ENCODE measurements around the gene HOXD4. TPM values are rescaled to one million over a fixed set of nuclear protein-coding genes. Genes with fewer than 3 reads are reported as not detected.

Gene HOXD4
- polyA plus RNA-seq, 1 of the 3 experiments (the other 2 are of a cell fraction): 1.0 TPM

GRCh38 chr2:176122683-176123410, 28.5 kb upstream of the HOXD4 start, which contains the start of gene HOXD9:
Gene HOXD9 (plus strand): TSS chr2:176122719. CDS start chr2:176122769, 50 bp downstream.
- ChIA-PET CTCF (interaction anchor here (0.6 to 26.1 kb wide), 19 partner anchors 8 to 1038 kb away, joined by 3 to 1047 read pairs (median 5); partner anchors contain the start of genes HOXD10, HOXD11 and HOXD13), POLR2A (interaction anchor here (0.5 to 4.1 kb wide), 12 partner anchors 9 to 1066 kb away, joined by 3 to 27 read pairs (median 4); partner anchors contain the start of gene HOXD1)
- Histone ChIP-seq H2AFZ (ENCODE audit: low read depth) (peak within 1 kb of the TSS; percentile 94), H3K79me2 (ENCODE audit: insufficient read depth) (no peaks in the 10 kb centered on the region), H3F3A (replicated peaks; ENCODE audit: insufficient read depth) (peaks cover 3% of the 10 kb centered on the region), H3K4me2 (peak within 1 kb of the TSS; percentile 84), H3K9me2 (no peaks in the 10 kb centered on the region), H3K4me3 (ENCODE audit: low read depth in 2 of 2, low read length in 1 of 2) (peak within 1 kb of the TSS; percentile 66 to 78), H3K36me3 (replicated peaks in 1 of 2; ENCODE audit: control insufficient read depth in 1 of 2, insufficient read depth in 2 of 2, low read length in 1 of 2) (no peaks in the 10 kb centered on the region), H4K20me1 (ENCODE audit: insufficient read depth) (no peaks in the 10 kb centered on the region), H3K9ac (peak within 1 kb of the TSS; percentile 63), H3K27ac (ENCODE audit: low read depth in 2 of 2, low read length in 1 of 2) (peak within 1 kb of the TSS in 1 of 2 experiments; percentile 87; a peak in 2 of 4 replicates), H3K27me3 (ENCODE audit: insufficient read depth) (peaks cover 5% of the 10 kb centered on the region), H3K4me1 (ENCODE audit: control insufficient read depth in 1 of 2, insufficient read depth in 2 of 2, low read depth in 1 of 2, low read length in 1 of 2) (peaks cover 4 to 16% of the 10 kb centered on the region in 2 experiments; a peak in 3 of 4 replicates), H3K9me3 (no peaks in the 10 kb centered on the region)
- 33% methylated on average over 37 of the region's 84 CpGs for WGBS (ENCODE audit: low lambda C conversion rate)
- peak; percentile 80 for TF ChIP-seq POLR2AphosphoS5 (IDR thresholded peaks at IDR 0.05; ENCODE audit: low read depth, low read length)
- TF ChIP-seq MXI1 (IDR thresholded peaks at IDR 0.05; ENCODE audit: low read depth, low read length): peak; percentile 76; the same call in 1 of the 2 replicates
- TF ChIP-seq CHD2 (IDR thresholded peaks at IDR 0.05; ENCODE audit: low read length, partially characterized antibody): no peak
- no peak for TF ChIP-seq RCOR1 (IDR thresholded peaks at IDR 0.05; ENCODE audit: low read length)
- peak; percentile 54; the same call in 1 of the 2 replicates for TF ChIP-seq TAF1 (IDR thresholded peaks at IDR 0.05; ENCODE audit: borderline replicate concordance, low read depth, low read length)
- DNase-seq: peak; percentile 93

GRCh38 chr2:176123411-176124109, 27.8 kb upstream of the HOXD4 start:
- Histone ChIP-seq H3K27ac (ENCODE audit: low read depth in 2 of 2, low read length in 1 of 2) (peak overlapping the region in 1 of 2 experiments; percentile 87; a peak in 2 of 4 replicates), H3K9ac (peak overlapping the region; percentile 63), H3K4me3 (ENCODE audit: low read depth in 2 of 2, low read length in 1 of 2) (peak overlapping the region; percentile 66 to 78), H3K4me2 (peak overlapping the region; percentile 84), H3K79me2 (ENCODE audit: insufficient read depth) (no peaks in the 10 kb centered on the region), H3K27me3 (ENCODE audit: insufficient read depth) (no peaks in the 10 kb centered on the region; the same call in none of the 2 replicates), H3K4me1 (ENCODE audit: control insufficient read depth in 1 of 2, insufficient read depth in 2 of 2, low read depth in 1 of 2, low read length in 1 of 2) (peaks cover 4 to 16% of the 10 kb centered on the region in 2 experiments; a peak in 3 of 4 replicates), H4K20me1 (ENCODE audit: insufficient read depth) (no peaks in the 10 kb centered on the region), H3K9me3 (no peaks in the 10 kb centered on the region), H2AFZ (ENCODE audit: low read depth) (peak overlapping the region; percentile 94; the same call in 1 of the 2 replicates), H3F3A (replicated peaks; ENCODE audit: insufficient read depth) (peaks cover 3% of the 10 kb centered on the region), H3K9me2 (no peaks in the 10 kb centered on the region), H3K36me3 (replicated peaks in 1 of 2; ENCODE audit: control insufficient read depth in 1 of 2, insufficient read depth in 2 of 2, low read length in 1 of 2) (no peaks in the 10 kb centered on the region)
- DNase-seq: no peak
- CTCF ChIA-PET: interaction anchor here (0.6 to 26.1 kb wide), 10 partner anchors 10 to 1038 kb away, joined by 3 to 1047 read pairs (median 16); partner anchors contain the start of genes HOXD10 and HOXD11
- 35% methylated on average over 27 of the region's 40 CpGs for WGBS (ENCODE audit: low lambda C conversion rate)
- TF ChIP-seq EZH2phosphoT487 (IDR thresholded peaks at IDR 0.05; ENCODE audit: borderline replicate concordance, low read depth) (no peak), USF1 (IDR thresholded peaks at IDR 0.05; ENCODE audit: borderline replicate concordance, low read depth) (no peak), RFX5 (IDR thresholded peaks at IDR 0.05; ENCODE audit: low read length) (no peak), MEF2A (IDR thresholded peaks at IDR 0.05; ENCODE audit: borderline replicate concordance, low read depth) (no peak), SIN3A (IDR thresholded peaks at IDR 0.05; ENCODE audit: borderline replicate concordance, low read depth, low read length) (peak; percentile 12; the same call in 1 of the 2 replicates)
- POLR2A ChIA-PET: interaction anchor here (0.5 to 4.1 kb wide), 5 partner anchors 8 to 1065 kb away, joined by 3 to 27 read pairs (median 6); no protein-coding TSS in a partner anchor

Data from SK-N-SH (cell line).